ENCODE data around the gene OR52K2. TPM values are rescaled to one million over a fixed set of nuclear protein-coding genes. Genes with fewer than 3 reads are reported as not detected.
A peak's percentile ranks its signal among the peaks of the same experiment; 100 is the strongest.

OR52K2 gene
- total RNA-seq, 2 donors from 2014 or later: not detected

GRCh38 chr11:4495986-4496385 lies 46.9 kb downstream of the OR52K2 start:
- H3K4me3 ChIP-seq: no peak overlapping the region

GRCh38 chr11:4496557-4497248 lies 47.6 kb downstream of the OR52K2 start:
- intact Hi-C loops (cut with DNase I): no loop called here
- Histone ChIP-seq H3K4me3 (no peak overlapping the region), H3K27me3 (replicated peaks; ENCODE audit: insufficient read depth) (no peaks in the 10 kb centered on the region), H3K27ac (no peak overlapping the region), H3K9me3 (no peaks in the 10 kb centered on the region), H3K36me3 (no peaks in the 10 kb centered on the region), H3K4me1 (replicated peaks) (no peaks in the 10 kb centered on the region)
- TF ChIP-seq, protein P1, sequence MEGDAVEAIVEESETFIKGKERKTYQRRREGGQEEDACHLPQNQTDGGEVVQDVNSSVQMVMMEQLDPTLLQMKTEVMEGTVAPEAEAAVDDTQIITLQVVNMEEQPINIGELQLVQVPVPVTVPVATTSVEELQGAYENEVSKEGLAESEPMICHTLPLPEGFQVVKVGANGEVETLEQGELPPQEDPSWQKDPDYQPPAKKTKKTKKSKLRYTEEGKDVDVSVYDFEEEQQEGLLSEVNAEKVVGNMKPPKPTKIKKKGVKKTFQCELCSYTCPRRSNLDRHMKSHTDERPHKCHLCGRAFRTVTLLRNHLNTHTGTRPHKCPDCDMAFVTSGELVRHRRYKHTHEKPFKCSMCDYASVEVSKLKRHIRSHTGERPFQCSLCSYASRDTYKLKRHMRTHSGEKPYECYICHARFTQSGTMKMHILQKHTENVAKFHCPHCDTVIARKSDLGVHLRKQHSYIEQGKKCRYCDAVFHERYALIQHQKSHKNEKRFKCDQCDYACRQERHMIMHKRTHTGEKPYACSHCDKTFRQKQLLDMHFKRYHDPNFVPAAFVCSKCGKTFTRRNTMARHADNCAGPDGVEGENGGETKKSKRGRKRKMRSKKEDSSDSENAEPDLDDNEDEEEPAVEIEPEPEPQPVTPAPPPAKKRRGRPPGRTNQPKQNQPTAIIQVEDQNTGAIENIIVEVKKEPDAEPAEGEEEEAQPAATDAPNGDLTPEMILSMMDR (IDR thresholded peaks at IDR 0.05): no peak
- TF ChIP-seq POLR2AphosphoS5 (IDR thresholded peaks at IDR 0.05): peak; percentile 45
- WGBS: 28% methylated on average over 15 of the region's 15 CpGs
- peak; percentile 58 for DNase-seq (ENCODE audit: low spot score)

More at GRCh38 chr11:4495986-4496385, 46.9 kb downstream of the OR52K2 start:
- no peak overlapping the region for H3K27ac ChIP-seq
- no peaks in the 10 kb centered on the region for H3K9me3 ChIP-seq
- intact Hi-C loops (cut with DNase I): no loop called here
- 56% methylated on average over 6 of the region's 6 CpGs for WGBS
- no peaks in the 10 kb centered on the region for H3K4me1 ChIP-seq (replicated peaks)
- no peak for DNase-seq (ENCODE audit: low spot score)
- H3K36me3 ChIP-seq: no peaks in the 10 kb centered on the region
- TF ChIP-seq POLR2AphosphoS5 (IDR thresholded peaks at IDR 0.05) (no peak), POLR2A (IDR thresholded peaks at IDR 0.05) (no peak)
- TF ChIP-seq, protein P1 (IDR thresholded peaks at IDR 0.05): no peak
- H3K27me3 ChIP-seq (replicated peaks; ENCODE audit: insufficient read depth): no peaks in the 10 kb centered on the region

Other genes starting within 250 kb of the OR52K2 start
- not detected for gene OR52B4, start 80.9 kb upstream of the OR52K2 start, total RNA-seq
- 10 to 100 TPM; 11.5 to 17.0 TPM for gene TRIM21, start 55.6 kb upstream of the OR52K2 start, total RNA-seq
- not detected for gene OR52K1, start 33.4 kb downstream of the OR52K2 start, total RNA-seq
- gene OR52M1, start 95.9 kb downstream of the OR52K2 start, total RNA-seq: not detected
- gene OR52I2, start 132.4 kb downstream of the OR52K2 start, total RNA-seq: not detected
- not detected for gene OR52I1, start 144.7 kb downstream of the OR52K2 start, total RNA-seq
- 10 to 100 TPM; 29.1 to 36.3 TPM for gene TRIM68, start 158.9 kb downstream of the OR52K2 start, total RNA-seq
- gene OR51D1, start 188.2 kb downstream of the OR52K2 start, total RNA-seq: not detected
- 10 to 100 TPM in 1 of 2 donors, 1 to 10 TPM in 1; 4.4 to 36.0 TPM for gene OR51E1, start 194.7 kb downstream of the OR52K2 start, total RNA-seq
- gene OR51E2, start 248.6 kb downstream of the OR52K2 start, total RNA-seq: 100 to 1,000 TPM in 1 of 2 donors, 10 to 100 TPM in 1; 10.6 to 100 TPM

Measured in prostate gland (tissue), 2 donors.